Effector CD4-positive, alpha-beta T cell (primary cell): Measurements from ENCODE around the gene NPHP4.
"Not testable (repeated sequence)": the region's sequence is repeated elsewhere in the genome, so short reads cannot be mapped to it uniquely, and the experiment has no call there.

Experiments
- DNase-seq: peaks from one replicate; pipeline ENCODE4 v3.0.0-alpha.2; 2020

Gene NPHP4

GRCh38 chr1:5928714-5929400 lies 63.4 kb downstream of the NPHP4 start:
- no peak for DNase-seq

DNA sequence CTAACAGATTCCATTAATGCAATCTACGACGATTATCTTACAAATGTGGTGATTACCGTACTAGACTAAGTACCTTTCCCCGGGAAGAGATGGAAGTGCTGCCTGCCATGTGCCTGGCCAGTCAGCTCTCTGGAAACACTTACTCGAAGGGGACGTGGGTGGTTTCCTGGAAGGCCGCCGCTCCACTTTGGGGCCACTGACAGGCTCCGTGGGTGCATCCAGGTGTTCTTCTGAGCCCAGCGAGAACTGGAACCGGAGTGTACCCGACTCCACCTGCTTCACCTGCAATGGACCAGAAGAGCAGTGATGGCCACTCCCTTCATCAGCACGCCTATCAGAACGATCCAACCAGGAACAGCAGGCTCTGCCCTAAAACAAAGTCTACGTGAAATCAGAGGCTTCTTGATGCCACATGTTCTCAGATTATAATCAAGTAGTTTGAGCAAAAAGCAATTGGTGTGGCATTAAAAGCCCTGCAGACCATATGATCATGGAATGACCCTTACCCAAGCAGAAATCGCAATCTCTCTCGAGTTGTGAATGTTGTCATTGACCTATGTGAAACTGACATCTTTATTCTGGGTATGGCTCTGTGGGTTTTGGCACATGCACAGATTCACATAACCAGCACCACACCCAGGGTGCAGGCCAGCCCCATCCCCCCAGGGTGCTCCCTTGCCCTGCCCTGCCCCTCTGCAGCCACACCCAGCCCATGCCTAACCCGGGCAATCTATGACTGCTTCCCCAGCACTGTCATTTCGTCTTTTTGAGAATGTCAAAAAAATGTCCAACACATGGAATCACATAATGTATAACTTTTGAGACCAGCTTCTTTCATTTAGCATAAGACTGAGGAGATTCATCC lies 64.5 kb downstream of the NPHP4 start:
- DNase-seq = no peak

DNA sequence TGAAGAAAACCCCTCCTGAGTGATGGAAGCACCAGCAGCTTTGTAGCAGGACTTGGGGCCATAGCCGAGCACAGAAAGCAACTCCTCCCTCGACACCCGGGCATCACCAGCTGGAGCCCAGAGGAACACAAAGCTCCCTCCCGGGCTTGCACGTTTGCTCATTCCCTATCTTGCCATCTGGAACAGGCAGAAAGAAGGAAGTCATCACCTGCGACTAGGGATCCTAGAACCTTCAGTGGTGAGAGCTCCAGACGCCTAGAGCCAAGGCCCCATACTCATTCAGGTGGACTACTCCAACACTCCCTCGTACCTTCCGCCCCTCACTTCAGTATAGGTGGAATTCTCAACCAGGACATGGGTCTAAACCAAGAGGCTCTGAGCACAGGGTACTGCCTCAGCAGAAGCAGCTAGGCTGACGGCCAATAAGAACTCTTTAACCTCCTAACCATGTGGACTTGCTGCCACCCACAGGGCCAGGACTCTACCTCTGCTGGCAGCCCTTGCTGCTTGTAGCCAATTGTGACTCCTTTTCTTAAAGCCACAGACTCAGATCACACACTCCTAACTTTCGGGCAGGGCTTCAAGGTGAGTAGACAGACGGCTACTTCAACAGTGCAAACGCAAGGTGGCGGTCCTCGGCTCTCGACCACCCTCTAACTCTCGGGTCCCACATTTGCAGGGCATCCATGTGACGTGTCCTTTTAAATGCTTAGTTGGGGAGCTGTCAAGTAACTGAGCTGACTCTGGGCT lies 65.4 kb downstream of the NPHP4 start:
- no peak for DNase-seq

- not testable (repeated sequence) for DNase-seq
Observed at GRCh38 chr1:5922700-5923330, 69.4 kb downstream of the NPHP4 start.

DNA sequence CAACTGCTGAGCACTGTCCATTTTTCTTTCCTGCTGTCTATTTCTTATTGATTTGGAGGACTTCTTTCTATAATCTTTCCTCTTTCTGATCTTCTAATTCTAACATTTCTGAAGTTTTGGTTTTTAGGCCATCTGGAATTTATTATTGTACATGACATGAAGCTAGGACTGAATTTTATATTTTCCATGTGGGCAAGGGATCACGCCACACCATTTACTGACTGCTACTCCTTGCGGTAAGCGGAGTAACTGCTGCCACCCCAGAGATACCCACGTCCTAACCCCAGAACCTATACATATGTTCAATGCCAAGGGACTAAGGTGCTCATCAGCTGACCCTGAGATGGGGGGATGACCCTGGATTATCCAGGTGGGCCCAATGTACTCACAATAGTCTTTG lies 70.6 kb downstream of the NPHP4 start:
- DNase-seq = no peak

- no peak for DNase-seq
Observed at GRCh38 chr1:5921129-5921528, 71.1 kb downstream of the NPHP4 start.

- no peak for DNase-seq
Observed at GRCh38 chr1:5920201-5920600, 72.0 kb downstream of the NPHP4 start.

DNA sequence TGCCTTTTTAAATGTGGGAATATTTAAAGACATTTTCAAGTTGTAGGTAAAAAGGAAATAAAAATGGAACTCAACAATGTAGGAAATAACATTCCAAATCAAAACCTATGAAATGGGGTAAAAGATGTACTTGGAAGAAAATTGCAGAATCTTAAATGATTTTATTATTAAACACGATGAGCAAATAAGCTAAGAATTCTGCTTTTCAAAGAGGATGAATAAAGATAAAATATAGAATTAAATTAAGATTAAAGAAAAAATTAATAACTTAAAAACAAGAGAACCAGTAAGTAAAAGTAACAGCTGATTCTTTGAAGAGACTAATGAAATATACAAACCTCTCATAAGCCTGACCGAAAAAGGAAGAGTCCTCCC lies 74.0 kb downstream of the NPHP4 start:
- no peak for DNase-seq

GRCh38 chr1:5917591-5918274 lies 74.5 kb downstream of the NPHP4 start:
- DNase-seq = no peak

DNA sequence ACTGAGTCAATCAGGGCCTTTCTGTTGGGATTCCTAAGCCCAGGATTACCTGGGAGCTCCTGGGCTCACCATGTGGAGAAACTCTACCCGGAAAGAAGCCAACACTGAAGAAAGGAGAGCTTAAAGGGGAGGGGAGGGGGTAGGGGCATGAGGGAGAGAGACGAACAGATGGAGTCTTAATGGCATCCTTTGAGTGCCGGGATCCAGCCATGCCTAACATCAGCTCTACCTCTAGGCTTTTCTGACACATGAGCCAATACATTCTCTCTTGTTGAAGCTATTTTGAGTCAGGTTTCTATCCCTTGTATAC lies 75.0 kb downstream of the NPHP4 start:
- DNase-seq = no peak

DNA sequence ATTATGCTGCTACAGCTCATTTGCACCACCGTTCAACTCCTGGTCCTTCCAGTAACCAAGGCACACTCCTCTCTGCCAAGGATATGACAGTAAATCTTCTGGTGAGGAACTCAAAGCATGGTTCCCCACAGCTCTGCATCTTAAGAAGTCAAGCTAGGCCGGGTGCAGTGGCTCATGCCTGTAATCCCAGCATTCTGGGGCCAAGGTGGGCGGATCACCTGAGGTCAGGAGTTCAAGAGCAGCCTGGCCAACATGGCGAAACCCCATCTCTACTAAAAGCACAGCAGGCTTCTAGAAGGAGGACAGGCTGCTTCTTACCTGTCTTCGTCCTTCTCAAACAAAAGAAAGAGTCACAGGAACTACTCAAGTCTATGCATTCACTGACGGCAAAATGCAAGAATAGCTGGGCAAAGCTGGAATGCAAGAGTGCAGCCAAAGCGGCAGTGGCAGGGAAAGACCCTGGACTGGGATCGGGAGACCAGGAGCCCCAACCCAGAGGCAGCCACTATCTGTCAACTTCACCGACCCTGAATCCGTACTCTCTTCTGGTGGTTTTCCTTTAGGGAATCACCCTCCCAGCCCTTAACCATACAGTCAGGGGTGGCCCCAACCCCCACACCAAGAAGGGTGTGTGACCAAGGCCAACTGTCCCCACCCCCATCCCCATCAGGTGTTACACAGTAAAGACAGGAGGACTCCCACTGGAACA lies 75.5 kb downstream of the NPHP4 start:
- no peak for DNase-seq

- no peak for DNase-seq
Observed at GRCh38 chr1:5915587-5916571, 76.3 kb downstream of the NPHP4 start.

DNA sequence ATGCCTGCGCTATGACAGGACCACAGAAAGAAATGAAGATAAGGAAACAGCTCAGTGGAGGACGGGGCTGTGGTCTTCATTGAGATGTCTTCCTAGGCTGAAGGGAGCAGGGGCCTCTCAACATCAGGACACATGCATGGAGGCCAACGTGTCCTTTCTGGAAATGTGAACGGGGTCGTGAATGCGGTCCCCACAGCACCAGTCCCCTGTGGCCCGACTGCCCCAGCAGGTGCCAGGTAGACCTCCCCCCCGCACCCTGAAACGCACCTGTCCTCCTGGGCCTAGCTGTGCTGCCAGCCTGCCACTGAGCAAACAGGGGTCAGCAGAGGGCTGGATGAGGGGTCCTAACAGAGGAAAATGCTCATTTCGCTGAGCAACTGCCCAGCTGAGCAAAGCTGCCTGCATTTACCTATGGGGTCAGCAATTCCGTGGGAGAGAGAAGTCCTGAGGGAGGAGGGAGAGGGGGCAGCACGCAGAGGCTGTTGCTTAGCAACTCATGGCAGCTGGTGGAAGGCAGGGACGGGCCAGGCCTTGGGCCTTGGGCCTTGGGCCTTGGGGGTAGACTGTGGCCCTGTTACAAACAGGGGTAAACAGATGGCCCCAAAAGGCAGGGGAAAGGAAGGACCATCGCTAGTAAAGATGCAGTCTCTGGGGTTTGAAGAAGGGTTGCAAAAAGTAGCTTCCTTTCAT lies 77.4 kb downstream of the NPHP4 start:
- no peak for DNase-seq

DNA sequence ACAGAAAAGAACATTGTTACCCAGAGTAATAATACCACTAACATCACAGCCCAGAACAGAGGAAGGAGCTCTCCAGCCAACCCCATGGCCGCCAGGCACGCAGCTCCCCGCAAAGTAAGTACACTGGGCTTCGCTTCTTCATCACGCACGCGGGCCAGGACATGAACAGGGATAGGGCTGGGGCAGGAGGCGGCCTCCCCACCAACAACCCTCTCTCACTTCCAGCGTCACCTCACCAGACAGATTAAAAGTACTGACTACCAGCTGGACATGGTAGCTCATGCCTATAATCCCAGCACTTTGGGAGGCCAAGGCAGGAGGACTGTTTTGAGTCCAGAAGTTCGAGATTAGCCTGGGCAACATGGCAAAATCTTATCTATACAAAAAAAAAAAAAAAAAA lies 78.3 kb downstream of the NPHP4 start:
- DNase-seq = no peak

DNA sequence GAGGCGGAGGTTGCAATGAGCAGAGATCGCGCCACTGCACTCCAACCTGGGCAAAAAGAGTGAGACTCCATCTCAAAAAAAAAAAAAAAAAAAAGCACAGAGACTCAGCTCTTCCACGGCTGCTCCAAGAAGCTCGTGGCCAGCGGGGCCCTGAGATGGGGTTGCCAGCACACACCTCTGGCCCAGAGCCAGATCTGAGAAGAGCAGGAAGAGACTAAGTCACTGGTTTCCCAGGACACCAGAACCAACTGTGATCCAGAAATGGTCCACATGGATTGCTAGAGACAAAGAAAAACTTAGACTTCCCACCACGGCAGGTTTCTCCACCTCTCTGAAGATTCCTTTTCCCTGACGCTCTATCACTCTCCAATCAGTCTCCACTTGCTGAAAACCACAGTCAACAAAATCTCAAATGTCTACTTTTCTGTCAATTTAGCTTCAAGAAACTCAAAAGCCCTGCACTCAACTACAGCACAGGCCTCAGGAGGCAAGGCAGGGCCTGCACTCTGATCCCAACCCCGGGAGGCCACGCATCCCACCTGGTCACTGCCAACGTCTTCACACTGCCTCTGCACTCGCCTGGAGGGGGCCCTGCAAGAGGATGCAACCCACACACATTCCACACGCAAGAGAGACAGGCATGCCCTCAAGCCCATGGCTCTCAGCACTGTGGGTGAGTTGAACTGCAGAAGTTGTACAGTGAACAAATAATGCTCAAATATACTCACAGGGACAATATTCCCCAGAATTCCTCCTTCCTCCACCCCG lies 79.0 kb downstream of the NPHP4 start:
- no peak for DNase-seq

- no peak for DNase-seq
Observed at GRCh38 chr1:5911871-5912271, 80.4 kb downstream of the NPHP4 start.

DNA sequence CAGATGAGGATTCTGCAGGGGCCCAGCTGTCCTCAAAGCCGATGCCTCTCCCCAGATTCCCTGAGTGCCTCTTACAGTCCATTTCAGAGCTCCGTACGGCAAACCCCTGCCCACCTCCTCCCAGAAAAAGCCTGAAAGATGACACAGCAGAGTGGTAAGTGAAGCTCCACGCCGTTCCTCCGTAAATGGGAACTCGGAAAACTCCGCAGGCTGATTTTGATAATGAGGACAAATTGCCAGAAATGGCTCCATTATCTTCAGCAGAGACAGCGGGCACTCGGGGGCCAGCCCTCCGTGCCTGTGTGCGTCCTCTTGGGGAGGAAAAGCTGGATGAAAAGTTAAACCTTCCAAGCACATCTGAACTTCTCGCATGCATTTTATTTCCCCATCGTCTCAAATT lies 81.1 kb downstream of the NPHP4 start:
- no peak for DNase-seq

- no peak for DNase-seq
Observed at GRCh38 chr1:5910666-5911065, 81.6 kb downstream of the NPHP4 start.

GRCh38 chr1:5910276-5910620 lies 82.0 kb downstream of the NPHP4 start:
- DNase-seq = no peak
